H1 (cell line): Measurements from ENCODE around the gene FOXK1. TPM values are rescaled to one million over a fixed set of nuclear protein-coding genes. Genes with fewer than 3 reads are reported as not detected.

ENCODE experiments used
- CBX5 ChIP-seq: fragments of 300-800, 300-1000 bp; sonication (generic); IDR thresholded peaks from 2 replicates; pipeline ENCODE4 v1.7.1; 2016; ENCODE audit warnings: antibody characterized with exemption, low read length, low read depth
- CHD7 ChIP-seq: fragments of 300-600 bp; sonication (generic); IDR thresholded peaks from 2 replicates; pipeline ENCODE4 v1.7.1; 2012; ENCODE audit warnings: low read length, moderate library complexity, mild to moderate bottlenecking, inconsistent platforms; ENCODE audit not compliant: insufficient replicate concordance
- CREB1 ChIP-seq: IDR thresholded peaks from 2 replicates; pipeline ENCODE4 v1.6.1; 2012; ENCODE audit warnings: inconsistent platforms
- KDM5A ChIP-seq: fragments of 200-600 bp; IDR thresholded peaks from 2 replicates; pipeline ENCODE4 v1.7.1; 2012; ENCODE audit warnings: mild to moderate bottlenecking, low read length, inconsistent platforms, mixed read lengths
- MAX ChIP-seq: IDR thresholded peaks from 2 replicates; pipeline ENCODE4 v1.6.1; 2012; ENCODE audit warnings: inconsistent platforms
- NANOG ChIP-seq: IDR thresholded peaks from 2 replicates; pipeline ENCODE4 v1.6.1; 2011; ENCODE audit warnings: low read length, low read depth, mild to moderate bottlenecking, inconsistent platforms; ENCODE audit not compliant: insufficient read depth, poor library complexity, severe bottlenecking
- POU5F1 ChIP-seq: IDR thresholded peaks from 2 replicates; pipeline ENCODE4 v1.6.1; 2011; ENCODE audit warnings: low read depth, mild to moderate bottlenecking, low read length, moderate library complexity
- RAD21 ChIP-seq, 2 experiments: IDR thresholded peaks in 1 of 2; conservative IDR thresholded peaks in 1 of 2; 2 replicates each; pipeline ENCODE4 v1.6.1; 2011; ENCODE audit warnings: low read depth in 2 of 2, low read length in 2 of 2, improper control_type of control experiment in 1 of 2, inconsistent platforms in 1 of 2, mild to moderate bottlenecking in 1 of 2, moderate library complexity in 1 of 2
- SP2 ChIP-seq: IDR thresholded peaks from 2 replicates; pipeline ENCODE4 v1.6.1; 2012; ENCODE audit warnings: mild to moderate bottlenecking, low read length, inconsistent platforms
- SUZ12 ChIP-seq: fragments of 200-600 bp; sonication (generic); IDR thresholded peaks from 2 replicates; pipeline ENCODE4 v1.6.1; 2012; ENCODE audit warnings: mild to moderate bottlenecking, inconsistent platforms, low read length, moderate library complexity, mixed read lengths
- TCF12 ChIP-seq: IDR thresholded peaks from 2 replicates; pipeline ENCODE4 v1.6.1; 2011; ENCODE audit warnings: low read depth, mild to moderate bottlenecking, low read length
- polyA plus RNA-seq, 7 experiments: library from polyadenylated mRNA; depleted of rRNA in 3 of 7; stranded (reverse) in 5 of 7; unstranded in 2 of 7; fragments of >200 nt in 5 of 7; fragments of 200-250 nt in 2 of 7; gene quantifications; 1 replicate in 5 of 7; 2 replicates in 1 of 7; 4 replicates in 1 of 7; pipeline versions ENCODE4 v1.2.1 to v1.2.3, GENCODE V29; 2011 to 2013; ENCODE audit warnings: missing spikeins in 2 of 7, mixed read lengths in 2 of 7
- total RNA-seq: library from RNA; stranded (reverse); fragmentation: NEBNext Ultra II Directional; extraction: Animal tissue kit (Norgen Biotek cat#: 25700); gene quantifications from 2 replicates; pipeline ENCODE4 v1.2.1, GENCODE V29; 2021

FOXK1 gene
- total and polyA plus RNA-seq, 2 of the 8 experiments (the other 6 are each of a cell fraction or from before 2014, with no cell fraction given), result 2.0 to 8.5 TPM

DNA sequence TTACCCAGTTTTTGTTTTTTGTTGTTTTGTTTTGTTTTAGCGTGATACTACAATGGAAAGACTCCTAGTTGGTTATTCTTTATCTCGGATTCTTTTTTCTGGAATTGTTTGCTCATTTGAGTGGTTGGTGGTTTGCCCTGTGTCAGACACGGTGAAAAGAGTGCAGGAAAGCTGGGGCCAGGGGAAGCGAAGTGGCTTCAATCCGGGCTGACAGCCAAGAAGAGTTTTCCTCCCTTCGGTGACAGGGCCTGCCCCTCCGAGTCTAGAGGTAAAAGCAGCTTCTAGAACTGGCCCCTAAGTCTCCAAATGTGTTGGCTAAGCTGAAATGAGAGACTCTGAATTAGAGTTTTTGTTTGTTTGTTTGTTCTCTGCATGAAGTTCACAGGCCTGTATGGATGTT, 87.7 kb downstream of the FOXK1 start (continued):
- TF ChIP-seq CHD7 (no peak), SP2 (no peak), TCF12 (no peak), MAX (no peak), KDM5A (no peak), NANOG (no peak), RAD21 (IDR thresholded peaks at IDR 0.05 in 1 of 2, conservative IDR thresholded peaks at IDR 0.05 in 1 of 2; ENCODE audit: low read depth in 2 of 2, low read length in 2 of 2) (no peak), CREB1 (no peak), CBX5 (no peak), SUZ12 (no peak), POU5F1 (no peak)
